ENCODE results near the gene GSPT1.

The GSPT1 gene

DNA sequence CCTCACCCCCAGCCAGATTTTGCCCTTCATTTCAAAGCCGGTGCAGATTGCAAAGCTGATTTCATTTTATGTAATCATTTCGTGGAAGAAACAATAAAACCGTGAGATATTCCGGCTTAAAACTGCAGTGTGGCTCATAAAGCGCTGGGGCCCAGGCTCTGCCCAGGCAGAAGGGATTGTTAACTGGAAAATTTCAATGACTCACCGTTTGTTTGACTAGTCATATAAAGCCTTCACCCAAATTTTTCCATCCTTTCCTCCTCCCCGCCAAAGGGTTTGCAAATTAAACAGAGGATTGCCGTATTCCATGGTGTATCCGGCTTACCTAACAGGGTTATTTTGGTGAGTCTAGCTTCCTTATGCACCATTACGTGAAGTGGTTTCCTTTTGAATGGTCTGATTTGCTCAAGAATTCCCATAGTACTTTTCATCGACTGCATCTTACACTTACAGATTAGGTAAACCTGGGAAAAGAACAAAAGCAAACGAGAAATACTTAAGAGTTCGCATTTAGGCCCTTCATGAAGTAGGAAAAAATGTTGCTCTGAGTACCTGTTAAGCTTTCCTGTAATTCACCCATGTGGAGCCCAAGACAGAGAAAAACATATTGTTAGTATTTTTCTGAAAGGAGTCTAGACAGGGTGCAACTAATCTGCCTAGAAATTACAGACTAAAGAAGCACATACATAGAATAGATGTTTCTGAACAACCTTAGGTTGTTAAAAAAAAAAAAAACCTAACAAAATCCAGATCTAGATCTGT, 949 bp upstream of the GSPT1 start:
- TF ChIP-seq, protein P1, sequence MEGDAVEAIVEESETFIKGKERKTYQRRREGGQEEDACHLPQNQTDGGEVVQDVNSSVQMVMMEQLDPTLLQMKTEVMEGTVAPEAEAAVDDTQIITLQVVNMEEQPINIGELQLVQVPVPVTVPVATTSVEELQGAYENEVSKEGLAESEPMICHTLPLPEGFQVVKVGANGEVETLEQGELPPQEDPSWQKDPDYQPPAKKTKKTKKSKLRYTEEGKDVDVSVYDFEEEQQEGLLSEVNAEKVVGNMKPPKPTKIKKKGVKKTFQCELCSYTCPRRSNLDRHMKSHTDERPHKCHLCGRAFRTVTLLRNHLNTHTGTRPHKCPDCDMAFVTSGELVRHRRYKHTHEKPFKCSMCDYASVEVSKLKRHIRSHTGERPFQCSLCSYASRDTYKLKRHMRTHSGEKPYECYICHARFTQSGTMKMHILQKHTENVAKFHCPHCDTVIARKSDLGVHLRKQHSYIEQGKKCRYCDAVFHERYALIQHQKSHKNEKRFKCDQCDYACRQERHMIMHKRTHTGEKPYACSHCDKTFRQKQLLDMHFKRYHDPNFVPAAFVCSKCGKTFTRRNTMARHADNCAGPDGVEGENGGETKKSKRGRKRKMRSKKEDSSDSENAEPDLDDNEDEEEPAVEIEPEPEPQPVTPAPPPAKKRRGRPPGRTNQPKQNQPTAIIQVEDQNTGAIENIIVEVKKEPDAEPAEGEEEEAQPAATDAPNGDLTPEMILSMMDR (IDR thresholded peaks at IDR 0.05): no peak
- Histone ChIP-seq H3K36me3 (ENCODE audit: control insufficient read depth, insufficient read depth, low read length) (no peaks in the 10 kb centered on the region), H3K27me3 (ENCODE audit: control insufficient read depth, insufficient read depth, low read length) (no peaks in the 10 kb centered on the region), H3K4me2 (ENCODE audit: low read length) (peak overlapping the region; percentile 98), H3K4me3 (ENCODE audit: low read depth, low read length) (peak overlapping the region; percentile 79), H3K9me3 (ENCODE audit: control insufficient read depth, low read length) (no peaks in the 10 kb centered on the region), H2AFZ (peak overlapping the region; percentile 95), H3K4me1 (peaks cover 10% of the 10 kb centered on the region), H3K79me2 (peaks cover 22% of the 10 kb centered on the region), H3K27ac (peak overlapping the region; percentile 16), H3K9ac (no peak overlapping the region)

DNA sequence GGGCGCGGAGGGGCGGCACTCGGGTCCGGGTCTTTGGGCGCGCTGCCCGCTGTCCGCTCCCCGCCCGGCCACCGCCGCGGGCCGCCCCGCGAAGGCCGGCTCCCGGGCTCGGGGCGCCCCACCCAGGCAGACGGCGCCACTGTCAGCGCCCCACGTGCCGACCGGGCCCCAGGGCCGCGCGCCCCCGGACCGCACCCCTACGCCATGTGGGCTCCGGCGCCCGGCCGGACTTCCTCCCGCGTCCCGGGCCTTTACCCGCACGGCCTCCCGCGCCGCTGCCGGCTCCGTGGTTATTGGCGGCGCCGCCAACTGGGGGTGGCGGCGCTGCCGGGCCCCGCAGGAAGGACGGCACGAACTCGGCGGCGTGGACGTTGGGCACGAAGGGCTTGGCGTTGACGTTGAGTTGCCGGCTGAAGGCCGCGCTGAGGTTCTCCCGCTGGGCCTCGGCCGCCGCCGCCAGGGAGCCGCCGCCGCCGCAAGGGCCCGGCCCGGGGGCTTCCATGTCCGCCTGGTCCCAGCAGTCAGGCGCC, 577 bp downstream of the GSPT1 start:
- Histone ChIP-seq H3K4me1 (peaks cover 18% of the 10 kb centered on the region), H3K4me3 (ENCODE audit: low read depth, low read length) (peak overlapping the region; percentile 79), H3K27me3 (ENCODE audit: control insufficient read depth, insufficient read depth, low read length) (no peaks in the 10 kb centered on the region), H3K9ac (peak overlapping the region; percentile 34), H3K27ac (peak overlapping the region; percentile 78), H3K9me3 (ENCODE audit: control insufficient read depth, low read length) (no peaks in the 10 kb centered on the region), H2AFZ (peak overlapping the region; percentile 89), H3K4me2 (ENCODE audit: low read length) (peak overlapping the region; percentile 89), H3K79me2 (peaks cover 33% of the 10 kb centered on the region), H3K36me3 (ENCODE audit: control insufficient read depth, insufficient read depth, low read length) (no peaks in the 10 kb centered on the region)
- TF ChIP-seq, protein P1 (IDR thresholded peaks at IDR 0.05): peak; percentile 20

DNA sequence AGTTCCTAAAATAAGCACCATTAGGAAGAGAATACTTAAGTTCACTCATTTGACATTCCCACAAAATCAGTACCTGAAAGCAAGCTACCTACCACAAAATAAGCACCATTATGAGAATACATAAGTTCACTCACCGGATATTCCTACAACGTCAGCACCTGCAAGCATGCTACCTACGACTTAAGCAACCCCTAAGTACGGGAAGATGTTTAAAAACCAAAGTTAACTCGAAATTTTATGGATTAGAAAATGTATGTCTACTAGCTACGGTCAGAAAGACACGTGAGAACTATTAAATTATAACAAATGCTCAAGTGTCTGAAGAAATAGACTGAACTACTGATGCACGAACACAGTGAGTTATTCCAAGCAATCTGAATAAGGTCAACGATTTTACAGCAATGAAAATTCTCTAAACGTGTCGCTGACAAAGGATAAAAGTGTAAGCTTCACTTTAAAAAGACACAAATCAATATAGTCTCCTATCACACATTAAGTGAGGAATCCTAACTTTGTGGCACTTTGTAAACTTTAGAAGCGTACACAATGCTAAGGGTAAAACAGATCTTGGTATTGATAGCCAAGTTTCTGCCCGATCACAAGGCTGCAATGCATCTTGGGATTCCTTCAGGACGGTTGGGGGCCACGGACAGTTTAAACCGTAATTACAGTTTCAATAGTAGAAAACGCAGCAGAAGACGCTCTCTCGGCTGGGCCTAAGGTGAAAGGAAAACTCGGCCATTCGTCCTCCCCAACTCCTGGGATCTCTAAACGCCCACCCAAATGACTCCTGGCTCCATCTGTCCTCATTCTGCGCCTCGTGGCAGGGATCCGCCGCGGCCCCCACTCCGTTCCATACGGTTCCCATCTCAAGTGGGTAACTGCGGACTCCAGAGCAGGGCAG, 1.3 kb downstream of the GSPT1 start:
- H3K79me2 ChIP-seq: peaks cover 38% of the 10 kb centered on the region
- peak overlapping the region; percentile 36 for H3K27ac ChIP-seq
- peaks cover 20% of the 10 kb centered on the region for H3K4me1 ChIP-seq
- H3K9ac ChIP-seq: peak overlapping the region; percentile 34
- TF ChIP-seq, protein P1 (IDR thresholded peaks at IDR 0.05): no peak
- H3K36me3 ChIP-seq (ENCODE audit: control insufficient read depth, insufficient read depth, low read length): no peaks in the 10 kb centered on the region
- H3K9me3 ChIP-seq (ENCODE audit: control insufficient read depth, low read length): no peaks in the 10 kb centered on the region
- no peaks in the 10 kb centered on the region for H3K27me3 ChIP-seq (ENCODE audit: control insufficient read depth, insufficient read depth, low read length)
- peak overlapping the region; percentile 89 for H3K4me2 ChIP-seq (ENCODE audit: low read length)
- H3K4me3 ChIP-seq (ENCODE audit: low read depth, low read length): peak overlapping the region; percentile 76
- peak overlapping the region; percentile 53 for H2AFZ ChIP-seq

DNA sequence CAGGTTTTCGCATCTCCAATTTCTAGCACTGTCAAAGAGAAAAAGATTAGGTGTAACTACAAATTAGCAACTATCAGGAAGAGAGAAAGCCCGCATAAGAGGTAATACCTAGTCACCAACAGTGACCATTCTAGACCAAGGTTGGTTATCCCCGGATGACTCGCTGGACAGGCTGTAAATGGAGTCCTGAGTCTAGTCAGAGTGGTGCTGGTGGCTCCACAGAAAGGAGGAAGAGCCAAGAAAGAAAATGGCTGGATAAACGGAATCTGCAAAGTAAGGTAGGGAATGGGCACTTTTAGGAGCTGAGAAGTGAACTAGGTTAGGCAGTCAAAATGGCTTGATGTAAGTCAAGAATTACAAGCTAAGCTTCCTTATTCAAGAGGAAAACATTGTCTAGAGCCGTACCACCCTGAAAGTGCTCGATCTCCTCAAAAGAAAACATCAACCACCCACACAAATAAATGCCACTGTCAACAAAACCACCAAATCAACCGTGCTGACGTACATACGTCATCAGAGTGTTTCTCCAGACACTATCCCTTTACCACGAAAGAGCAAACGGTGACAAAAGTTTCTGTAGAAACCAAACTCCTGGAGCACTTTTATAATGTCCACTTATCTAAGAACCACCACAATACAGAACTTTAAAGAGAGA, 2.2 kb downstream of the GSPT1 start:
- H3K79me2 ChIP-seq: peaks cover 46% of the 10 kb centered on the region
- H3K9me3 ChIP-seq (ENCODE audit: control insufficient read depth, low read length): no peaks in the 10 kb centered on the region
- H3K4me1 ChIP-seq: peaks cover 20% of the 10 kb centered on the region
- no peaks in the 10 kb centered on the region for H3K27me3 ChIP-seq (ENCODE audit: control insufficient read depth, insufficient read depth, low read length)
- H3K36me3 ChIP-seq (ENCODE audit: control insufficient read depth, insufficient read depth, low read length): no peaks in the 10 kb centered on the region
- H2AFZ ChIP-seq: no peak overlapping the region
- peak overlapping the region; percentile 76 for H3K4me3 ChIP-seq (ENCODE audit: low read depth, low read length)
- no peak overlapping the region for H3K27ac ChIP-seq
- TF ChIP-seq, protein P1 (IDR thresholded peaks at IDR 0.05): no peak
- no peak overlapping the region for H3K9ac ChIP-seq
- H3K4me2 ChIP-seq (ENCODE audit: low read length): peak overlapping the region; percentile 89
